HepG2 (cell line): ENCODE data around the gene KLHL28. TPM values are rescaled to one million over a fixed set of nuclear protein-coding genes. Genes with fewer than 3 reads are reported as not detected.

Experiments used
- ATAC-seq: fragments of 200-7000 bp; cut with Tn5 transposase; 3 replicates; pipeline ENCODE4 v1.9.1; 2020; ENCODE audit warnings: mild to moderate bottlenecking, moderate library complexity
- BruUV-seq: library from RNA; stranded (reverse); fragments of 400-500 nt; replicated peaks from 2 replicates; lab custom pipeline; 2021; lab: Mats Ljungman, UMichigan
- CTCF ChIA-PET: fragments of 300-600 bp; formaldehyde crosslinking; extraction: SDS; loops from one replicate; lab custom pipeline; 2021; ENCODE audit warnings: low total read pairs, inconsistent platforms, low intra/inter-chr PET ratio; lab: Yijun Ruan, JAX
- POLR2A ChIA-PET: fragments of 350-600 bp; sonication (Branson Sonifier 250); formaldehyde crosslinking; loops from one replicate; lab custom pipeline; 2020; ENCODE audit warnings: antibody characterized with exemption, inconsistent platforms; lab: Yijun Ruan, JAX
- DNase-seq: peaks from one replicate; pipeline ENCODE4 v3.0.0-alpha.2; 2015; ENCODE audit warnings: low spot score
- FAIRE-seq: peaks from 3 replicates; lab custom pipeline; 2011; peaks lifted over from hg19 to GRCh38; lab: Jason Lieb, UNC
- H2AFZ ChIP-seq: one replicate; pipeline ENCODE4 v1.6.1; 2011; ENCODE audit warnings: low read length, inconsistent platforms
- H3K27ac ChIP-seq: fragments of 300-600 bp; 3 replicates; pipeline ENCODE4 v1.8.0; 2011; ENCODE audit warnings: mixed run types, mild to moderate bottlenecking, mixed read lengths, low read length, inconsistent platforms; ENCODE audit not compliant: insufficient read depth; ENCODE audit errors: extremely low read length
- H3K27me3 ChIP-seq, 2 experiments: fragments of 200-600 bp in 1 of 2; 2 replicates in 1 of 2; 3 replicates in 1 of 2; pipeline versions ENCODE4 v1.6.0 to v1.8.0; 2011; ENCODE audit warnings: low read length in 2 of 2, mild to moderate bottlenecking in 2 of 2, moderate library complexity in 2 of 2, inconsistent platforms in 1 of 2; ENCODE audit not compliant: insufficient read depth in 2 of 2, control insufficient read depth in 1 of 2
- H3K36me3 ChIP-seq, 2 experiments: fragments of 200-600 bp in 1 of 2; replicated peaks in 1 of 2; 2 replicates in 1 of 2; 3 replicates in 1 of 2; pipeline versions ENCODE4 v1.5.1 to v1.8.0; 2011; ENCODE audit warnings: low read length in 2 of 2, inconsistent platforms in 1 of 2; ENCODE audit not compliant: insufficient read depth in 2 of 2, control insufficient read depth in 1 of 2
- H3K4me1 ChIP-seq: 2 replicates; pipeline ENCODE4 v1.5.1; 2012; ENCODE audit warnings: low read length, inconsistent platforms; ENCODE audit not compliant: insufficient read depth
- H3K4me2 ChIP-seq: 2 replicates; pipeline ENCODE4 v1.6.0; 2011; ENCODE audit warnings: low read depth, low read length, inconsistent platforms
- H3K4me3 ChIP-seq, 3 experiments: fragments of 200-600 bp in 1 of 3; sonication (generic), shearing (Covaris generic) in 1 of 3; replicated peaks in 1 of 3; 2 replicates each; pipeline ENCODE4 v1.5.1; 2011 to 2016; ENCODE audit warnings: low read length in 3 of 3, inconsistent platforms in 2 of 3, low read depth in 2 of 3, mild to moderate bottlenecking in 2 of 3, control low read depth in 1 of 3, mixed read lengths in 1 of 3; ENCODE audit not compliant: insufficient read depth in 1 of 3
- H3K79me2 ChIP-seq: one replicate; pipeline ENCODE4 v1.6.1; 2011; ENCODE audit warnings: low read length, inconsistent platforms; ENCODE audit not compliant: insufficient read depth
- H3K9ac ChIP-seq: 2 replicates; pipeline ENCODE4 v1.6.0; 2011; ENCODE audit warnings: mild to moderate bottlenecking, low read depth, low read length, inconsistent platforms; ENCODE audit not compliant: insufficient read depth
- H3K9me3 ChIP-seq: 2 replicates; pipeline ENCODE4 v1.5.1; 2012; ENCODE audit warnings: mild to moderate bottlenecking, low read length
- H4K20me1 ChIP-seq: 2 replicates; pipeline ENCODE4 v1.6.0; 2011; ENCODE audit warnings: inconsistent platforms, mild to moderate bottlenecking, low read length, moderate library complexity; ENCODE audit not compliant: insufficient read depth
- CCAR2 ChIP-seq: fragments of 200-400 bp; formaldehyde crosslinking; optimal IDR thresholded peaks from 2 replicates; pipeline ENCODE3; 2018; ENCODE audit warnings: low read depth, mild to moderate bottlenecking, low read length, moderate library complexity
- GFI1 ChIP-seq: sonication (generic); formaldehyde crosslinking; IDR thresholded peaks from 2 replicates; pipeline ENCODE4 v1.5.0; 2020; ENCODE audit warnings: missing genetic modification reagents, mild to moderate bottlenecking, borderline replicate concordance
- HNF1B ChIP-seq: sonication (generic); formaldehyde crosslinking; IDR thresholded peaks from 2 replicates; pipeline ENCODE4 v1.5.1; 2020; ENCODE audit warnings: mild to moderate bottlenecking, moderate library complexity, missing genetic modification reagents
- KDM3A ChIP-seq: IDR thresholded peaks from 2 replicates; pipeline ENCODE4 v1.6.1; 2018; ENCODE audit warnings: low read depth, missing compliant biosample characterization
- MED1 ChIP-seq: sonication (generic); formaldehyde crosslinking; IDR thresholded peaks from 2 replicates; pipeline ENCODE4 v1.4.0; 2020; ENCODE audit warnings: missing genetic modification reagents
- MXD1 ChIP-seq: sonication (generic); formaldehyde crosslinking; IDR thresholded peaks from 2 replicates; pipeline ENCODE4 v1.4.0; 2020; ENCODE audit warnings: mild to moderate bottlenecking, missing genetic modification reagents
- NFYC ChIP-seq: IDR thresholded peaks from 2 replicates; pipeline ENCODE4 v1.6.1; 2016; ENCODE audit warnings: missing genetic modification reagents, missing compliant biosample characterization
- PRDM4 ChIP-seq: sonication (generic); formaldehyde crosslinking; IDR thresholded peaks from 2 replicates; pipeline ENCODE4 v1.9.0; 2021; ENCODE audit warnings: missing genetic modification reagents, borderline replicate concordance
- RXRB ChIP-seq: IDR thresholded peaks from 2 replicates; pipeline ENCODE4 v1.6.1; 2016; ENCODE audit warnings: borderline replicate concordance, missing genetic modification reagents, missing compliant biosample characterization
- SMAD9 ChIP-seq: sonication (generic); formaldehyde crosslinking; IDR thresholded peaks from 2 replicates; pipeline ENCODE4 v1.5.1; 2020; ENCODE audit warnings: mild to moderate bottlenecking, missing genetic modification reagents
- TBL1XR1 ChIP-seq: fragments of 150-350 bp; IDR thresholded peaks from 2 replicates; pipeline ENCODE4 v1.6.1; 2014; ENCODE audit warnings: borderline replicate concordance, low read length; ENCODE audit not compliant: partially characterized antibody
- TCF7 ChIP-seq: sonication (generic); IDR thresholded peaks from 2 replicates; pipeline ENCODE4 v1.6.1; 2016; ENCODE audit warnings: antibody characterized with exemption, low read depth
- XBP1 ChIP-seq: sonication (generic); formaldehyde crosslinking; IDR thresholded peaks from 2 replicates; pipeline ENCODE4 v1.5.0; 2020; ENCODE audit warnings: missing genetic modification reagents
- YEATS4 ChIP-seq: sonication (generic); formaldehyde crosslinking; IDR thresholded peaks from 2 replicates; pipeline ENCODE4 v1.4.0; 2020; ENCODE audit warnings: missing genetic modification reagents, borderline replicate concordance
- ZNF672 ChIP-seq: sonication (generic); formaldehyde crosslinking; IDR thresholded peaks from 2 replicates; pipeline ENCODE4 v1.8.1; 2022; ENCODE audit warnings: missing genetic modification reagents
- WGBS: methylation state at CpG from one replicate; pipeline ENCODE4 v1.1.6; 2017; ENCODE audit warnings: low lambda C conversion rate; 5-methylcytosine and 5-hydroxymethylcytosine counted together
- in situ Hi-C: cut with HindIII; loops from 2 replicates; pipeline ENCODE4 v1.10.0; 2017; ENCODE audit warnings: low pct_unique_long_range_greater_than_20kb; ENCODE audit not compliant: extremely low pct_ligation_motif_present
- intact Hi-C: fragments of 100-400 bp; cut with micrococcal nuclease; formaldehyde crosslinking; loops from one replicate; pipeline ENCODE4 v1.10.0; 2022; ENCODE audit not compliant: unreplicated experiment
- polyA plus RNA-seq, 8 experiments: library from polyadenylated mRNA; depleted of rRNA in 3 of 8; stranded (reverse) in 7 of 8; unstranded in 1 of 8; fragments of >200 nt; fragmentation: Illumina TruSeq in 4 of 8; extraction: Trizol in 4 of 8; gene quantifications; 2 replicates each; pipeline versions ENCODE4 v1.2.1 to v1.2.3, GENCODE V29; 2011 to 2016; ENCODE audit warnings: low read depth in 4 of 8, missing spikeins in 1 of 8, mixed read lengths in 1 of 8; ENCODE audit not compliant: insufficient read depth in 1 of 8
- total RNA-seq, 5 experiments: library from RNA; depleted of rRNA; stranded (reverse); fragments of >200 nt; fragmentation: Illumina TruSeq; extraction: Trizol; gene quantifications; 2 replicates each; pipeline ENCODE4 v1.2.3, GENCODE V29; 2016; ENCODE audit warnings: low read depth in 1 of 5
- TF ChIP-seq, protein P1 (sequence below): sonication (generic); formaldehyde crosslinking; IDR thresholded peaks from 2 replicates; pipeline ENCODE4 v1.9.0; 2021; ENCODE audit warnings: missing genetic modification reagents, borderline replicate concordance

KLHL28 gene
- total and polyA plus RNA-seq, 2 of the 13 experiments (the other 11 are each of a cell fraction or from before 2014, with no cell fraction given), result 3.4 to 6.6 TPM

DNA sequence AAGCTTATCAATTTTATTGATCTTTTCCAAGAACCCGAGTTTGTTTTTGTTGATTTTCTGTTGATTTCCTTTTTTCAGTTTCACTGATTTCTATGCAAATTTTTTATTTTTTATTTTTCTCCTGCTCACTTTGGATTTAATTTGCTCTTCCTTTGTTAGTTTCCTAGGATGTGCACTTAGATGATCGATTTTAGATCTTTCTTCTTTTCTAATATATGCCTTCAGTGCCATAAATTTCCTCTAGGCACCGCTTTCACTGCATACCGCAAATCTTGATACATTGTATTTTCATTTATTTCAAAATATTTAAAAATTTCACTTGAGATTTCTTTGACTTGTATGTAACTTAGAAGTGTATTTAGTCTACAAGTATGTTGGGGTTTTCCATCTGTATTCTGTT is 9.7 kb upstream of the KLHL28 start:
- H4K20me1 ChIP-seq, result no peaks in the 10 kb centered on the region
- H3K79me2 ChIP-seq, result peaks cover 90% of the 10 kb centered on the region
- H2AFZ ChIP-seq, result no peak overlapping the region
- no peak overlapping the region for H3K27ac ChIP-seq
- H3K4me2 ChIP-seq, result no peak overlapping the region
- H3K9me3 ChIP-seq, result peaks cover 9% of the 10 kb centered on the region; the same call in 1 of the 2 replicates
- intact Hi-C loops, result no loop called here
- ATAC-seq (no peak), DNase-seq (no peak), FAIRE-seq (no peak)
- no peak overlapping the region for H3K9ac ChIP-seq
- H3K4me1 ChIP-seq, result peaks cover 30% of the 10 kb centered on the region
- in situ Hi-C loops, result no loop called here
- WGBS, result 69% methylated on average over 4 of the region's 4 CpGs
- ChIA-PET POLR2A (no interaction called here), CTCF (no interaction called here)
- no TSS peak for BruUV-seq
- no peak overlapping the region for H3K4me3 ChIP-seq
- no peaks in the 10 kb centered on the region for H3K36me3 ChIP-seq
- H3K27me3 ChIP-seq, result no peaks in the 10 kb centered on the region
- TF ChIP-seq MED1 (CRISPR knock-in tag) (no peak), KDM3A (CRISPR knock-in tag) (no peak), ZNF672 (no peak), PRDM4 (CRISPR knock-in tag) (no peak), TBL1XR1 (no peak), MXD1 (CRISPR knock-in tag) (no peak), XBP1 (CRISPR knock-in tag) (no peak), SMAD9 (CRISPR knock-in tag) (no peak), GFI1 (CRISPR knock-in tag) (no peak), YEATS4 (CRISPR knock-in tag) (no peak), NFYC (no peak), CCAR2 (no peak), TCF7 (no peak), RXRB (CRISPR knock-in tag) (no peak), HNF1B (CRISPR knock-in tag) (no peak)
- TF ChIP-seq, protein P1, sequence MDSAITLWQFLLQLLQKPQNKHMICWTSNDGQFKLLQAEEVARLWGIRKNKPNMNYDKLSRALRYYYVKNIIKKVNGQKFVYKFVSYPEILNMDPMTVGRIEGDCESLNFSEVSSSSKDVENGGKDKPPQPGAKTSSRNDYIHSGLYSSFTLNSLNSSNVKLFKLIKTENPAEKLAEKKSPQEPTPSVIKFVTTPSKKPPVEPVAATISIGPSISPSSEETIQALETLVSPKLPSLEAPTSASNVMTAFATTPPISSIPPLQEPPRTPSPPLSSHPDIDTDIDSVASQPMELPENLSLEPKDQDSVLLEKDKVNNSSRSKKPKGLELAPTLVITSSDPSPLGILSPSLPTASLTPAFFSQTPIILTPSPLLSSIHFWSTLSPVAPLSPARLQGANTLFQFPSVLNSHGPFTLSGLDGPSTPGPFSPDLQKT (CRISPR knock-in tag), result no peak
